GM19023 (cell line): ENCODE measurements around the gene SLC49A3.
"Not testable (repeated sequence)": the region's sequence is repeated elsewhere in the genome, so short reads cannot be mapped to it uniquely, and the experiment has no call there.

Source experiments
- ATAC-seq: cut with Tn5 transposase; IDR thresholded peaks from one replicate; pipeline ENCODE4 v1.9.1; 2021; ENCODE audit warnings: mild to moderate bottlenecking, moderate library complexity; ENCODE audit not compliant: unreplicated experiment

Gene SLC49A3

DNA sequence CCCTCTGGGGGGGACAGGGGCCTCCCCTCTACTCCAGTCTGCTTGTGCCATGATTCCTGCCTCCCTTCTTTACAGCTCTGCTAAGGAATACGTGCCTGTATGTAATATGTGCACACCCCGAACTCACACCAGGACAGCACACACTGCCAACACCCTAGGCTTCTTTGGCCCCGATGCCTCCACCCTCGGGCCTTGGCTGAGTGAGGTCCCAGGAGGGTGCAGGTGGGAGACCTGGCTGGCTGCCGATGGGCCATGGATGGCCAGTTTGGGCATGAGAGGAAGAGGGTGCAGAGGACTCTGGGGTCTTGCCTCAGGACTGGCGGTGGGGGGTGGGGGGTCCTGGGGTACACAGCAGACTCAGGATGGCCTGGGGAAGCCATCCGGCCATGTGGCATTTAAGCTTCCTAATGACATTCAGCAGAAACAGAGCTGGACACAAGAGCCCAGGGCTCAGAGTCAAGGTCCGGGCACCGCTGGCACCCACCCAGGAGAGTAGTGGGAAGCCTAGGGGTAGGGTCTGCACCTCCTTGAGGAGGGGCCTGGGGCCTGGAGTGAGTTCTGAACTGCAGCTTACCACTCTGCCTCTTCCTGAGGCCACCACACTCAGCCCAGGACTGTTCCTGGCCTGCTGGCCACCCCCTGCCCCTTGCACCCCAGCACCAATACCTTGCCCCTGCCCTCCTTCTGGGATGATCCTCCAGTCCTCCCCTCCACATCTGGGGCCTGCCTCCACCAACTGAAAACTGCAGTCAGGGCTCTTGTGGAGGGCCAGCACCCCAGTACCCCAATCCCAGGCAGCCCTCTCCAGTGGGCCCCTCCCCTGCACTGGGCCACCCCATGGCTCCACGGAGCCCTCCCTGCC lies 14.6 kb upstream of the SLC49A3 start:
- ATAC-seq, result no peak

- ATAC-seq, result no peak
Observed at GRCh38 chr4:702618-703048, 13.7 kb upstream of the SLC49A3 start.

DNA sequence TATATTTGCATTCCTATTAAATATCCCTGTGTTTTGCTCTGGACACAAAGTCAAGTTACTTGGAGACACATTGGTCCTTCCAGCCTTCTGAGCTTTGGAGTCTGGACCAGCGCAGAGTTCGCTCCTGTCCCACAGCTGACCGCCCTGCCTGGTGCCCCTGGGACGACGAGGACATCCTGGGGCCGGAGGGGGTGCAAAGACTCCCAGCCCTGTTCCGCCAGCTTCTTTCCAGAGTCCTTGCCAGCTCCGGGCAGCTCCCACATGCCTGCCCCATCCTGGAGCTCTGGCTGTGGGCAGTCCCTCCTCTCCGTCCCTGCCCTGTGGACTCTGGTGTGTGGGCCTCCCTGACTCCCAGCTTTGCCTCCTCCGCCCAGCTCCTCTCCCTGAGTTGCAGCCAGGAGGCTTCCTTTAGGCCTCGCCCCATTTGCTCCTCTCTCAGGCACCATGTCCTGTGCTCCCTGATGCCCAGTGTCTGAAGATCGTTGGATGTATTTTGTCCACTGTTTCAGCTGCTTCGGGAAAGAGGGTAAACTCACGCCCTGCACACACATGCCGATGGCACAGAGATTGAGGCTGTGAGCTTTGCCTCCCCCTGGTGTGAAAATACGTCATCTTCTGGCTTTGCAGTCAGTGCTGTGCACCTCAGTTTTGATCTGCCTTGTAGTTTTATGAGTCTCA lies 11.8 kb upstream of the SLC49A3 start:
- no peak for ATAC-seq

GRCh38 chr4:699816-700580 lies 11.0 kb upstream of the SLC49A3 start:
- ATAC-seq, result no peak

- ATAC-seq, result not testable (repeated sequence)
Observed at GRCh38 chr4:694341-694940, 5.5 kb upstream of the SLC49A3 start.

- ATAC-seq, result no peak
Observed at GRCh38 chr4:692771-693554, 4.0 kb upstream of the SLC49A3 start.

DNA sequence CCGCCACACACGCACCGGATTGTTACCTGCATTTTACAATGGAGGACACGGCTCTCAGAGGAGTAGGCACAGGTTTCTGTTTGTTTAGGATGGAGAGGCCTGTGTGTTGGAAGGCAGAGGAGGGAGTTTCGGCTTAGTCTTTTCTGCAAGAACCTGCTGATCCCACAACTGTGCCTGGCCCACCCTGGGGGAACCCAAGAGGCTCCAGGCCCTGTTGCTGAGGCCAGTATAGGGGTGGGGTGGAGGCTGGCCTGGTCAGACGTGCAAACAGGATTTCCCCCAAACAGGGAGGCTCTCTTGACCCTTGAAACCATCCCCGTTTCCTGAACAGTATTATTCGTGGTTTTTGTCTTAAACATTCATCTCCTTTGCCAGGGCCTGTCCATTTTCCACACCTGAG lies 772 bp upstream of the SLC49A3 start:
- ATAC-seq, result no peak

GRCh38 chr4:687971-688853 lies 739 bp downstream of the SLC49A3 start:
- no peak for ATAC-seq

- no peak for ATAC-seq
Observed at GRCh38 chr4:687048-687970, 1.6 kb downstream of the SLC49A3 start.

DNA sequence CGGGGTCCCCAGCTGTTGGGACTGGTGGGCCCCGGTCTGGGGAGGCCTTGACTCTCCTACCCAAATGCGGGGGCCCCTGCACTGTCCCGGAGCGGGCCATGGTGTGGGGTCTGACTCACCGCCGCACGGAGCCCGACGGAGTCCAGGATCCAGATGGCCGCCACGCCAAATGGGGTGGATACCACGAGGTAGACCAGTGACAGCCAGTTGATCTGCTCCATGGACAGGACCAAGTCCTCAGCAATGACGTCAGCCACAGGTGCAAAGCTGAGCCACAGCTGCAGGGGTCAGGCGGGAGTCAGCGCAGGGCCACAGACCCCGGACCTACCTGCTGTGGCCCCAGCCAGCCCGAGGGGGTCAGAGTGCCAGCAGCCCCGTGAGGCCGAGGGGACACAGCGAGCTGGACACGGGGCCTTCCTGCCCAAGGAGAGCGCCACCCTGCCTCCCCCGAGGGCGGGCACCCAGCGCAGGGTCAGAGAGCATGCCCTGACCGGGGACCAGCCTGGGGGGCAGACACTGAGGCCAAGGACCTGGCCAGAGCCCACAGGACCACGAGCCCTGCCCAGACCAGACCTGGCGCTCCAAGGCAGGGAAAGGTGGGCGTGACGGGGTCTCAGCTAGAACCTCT lies 2.4 kb downstream of the SLC49A3 start:
- ATAC-seq, result no peak

GRCh38 chr4:685679-686412 lies 3.1 kb downstream of the SLC49A3 start:
- ATAC-seq, result no peak

GRCh38 chr4:684623-685327 lies 4.2 kb downstream of the SLC49A3 start:
- ATAC-seq, result no peak

GRCh38 chr4:683982-684622 lies 4.8 kb downstream of the SLC49A3 start:
- no peak for ATAC-seq

GRCh38 chr4:683247-683897 lies 5.6 kb downstream of the SLC49A3 start:
- no peak for ATAC-seq

DNA sequence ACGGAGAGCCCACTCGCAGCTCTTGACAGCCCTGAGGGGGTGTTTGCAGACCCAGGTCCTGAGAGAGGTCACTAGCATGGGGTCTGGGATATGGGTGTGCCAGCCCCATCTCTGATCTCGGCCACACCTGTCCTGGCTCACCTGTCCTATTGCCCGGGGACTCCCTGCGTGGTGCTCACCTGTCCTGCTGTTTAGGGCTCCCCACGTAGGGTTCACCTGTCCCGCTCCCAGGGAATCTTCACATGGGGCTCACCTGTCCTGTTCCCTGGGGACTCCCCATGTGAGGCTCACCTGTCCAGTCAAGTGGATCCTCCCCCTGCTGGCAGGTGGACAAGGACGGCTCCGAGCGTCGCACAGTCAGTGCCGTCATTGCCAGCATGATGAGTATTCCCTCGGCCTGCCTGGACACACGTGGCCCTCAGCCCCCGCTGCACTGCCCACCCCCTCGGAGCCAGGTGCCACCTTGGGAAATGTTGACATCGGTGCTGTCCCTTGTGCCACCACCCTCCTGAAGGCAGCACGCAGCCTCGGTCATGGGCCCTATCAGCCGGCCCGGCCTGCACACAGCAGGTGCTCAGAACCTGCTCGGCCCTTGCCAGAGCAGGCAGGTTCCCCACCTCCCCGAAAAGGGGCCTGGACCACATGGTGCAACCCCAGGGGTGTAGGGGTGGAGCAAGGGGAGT lies 6.3 kb downstream of the SLC49A3 start:
- ATAC-seq, result no peak
